Measurements from ENCODE around the gene HLA-DOA. TPM values are rescaled to one million over a fixed set of nuclear protein-coding genes. Genes with fewer than 3 reads are reported as not detected.

HLA-DOA gene
- total and polyA plus RNA-seq, 2 donors (not counting 1 experiment from before 2014, with no cell fraction given): 209 to 338 TPM

GRCh38 chr6:32976334-32977069, 32.9 kb downstream of the HLA-DOA start:
- DNase-seq: no peak
- intact Hi-C loops (cut with micrococcal nuclease): no loop called here
- peaks cover 85% of the 10 kb centered on the region for H4K20me1 ChIP-seq (ENCODE audit: control insufficient read depth, insufficient read depth, low read length, poor library complexity, severe bottlenecking)

More at GRCh38 chr6:32976334-32977069, 32.9 kb downstream of the HLA-DOA start:
- no peak for TF ChIP-seq CTCF (IDR thresholded peaks at IDR 0.05)
- TF ChIP-seq EZH2 (IDR thresholded peaks at IDR 0.05; ENCODE audit: borderline replicate concordance, insufficient read depth, low read depth, low read length, poor library complexity, severe bottlenecking): no peak
- Histone ChIP-seq H3K27ac (ENCODE audit: low read length in 2 of 2) (no peak overlapping the region), H3K4me3 (ENCODE audit: control extremely low read depth in 1 of 5, extremely low read depth in 1 of 5, insufficient read depth in 1 of 5, low read depth in 2 of 5, low read length in 4 of 5) (no peak overlapping the region), H3K36me3 (replicated peaks in 1 of 2; ENCODE audit: control extremely low read depth in 1 of 2, control insufficient read depth in 1 of 2, extremely low read depth in 1 of 2, insufficient read depth in 2 of 2, low read length in 1 of 2) (peaks cover 2 to 83% of the 10 kb centered on the region in 2 experiments), H3K4me1 (ENCODE audit: control insufficient read depth in 2 of 2, insufficient read depth in 2 of 2, low read length in 2 of 2) (peaks cover 29 to 38% of the 10 kb centered on the region in 2 donors), H3K4me2 (replicated peaks; ENCODE audit: low read depth, low read length, poor library complexity, severe bottlenecking) (peak overlapping the region; percentile 88), H3K9ac (ENCODE audit: low read length) (no peak overlapping the region), H3K9me3 (ENCODE audit: control extremely low read depth in 1 of 3, control insufficient read depth in 2 of 3, insufficient read depth in 1 of 3, low read length in 2 of 3) (no peaks in the 10 kb centered on the region), H3K27me3 (replicated peaks in 1 of 4; ENCODE audit: control extremely low read depth in 1 of 4, control insufficient read depth in 3 of 4, insufficient read depth in 4 of 4, low read length in 3 of 4) (no peaks in the 10 kb centered on the region), H2AFZ (ENCODE audit: insufficient read depth, low read depth, low read length, poor library complexity, severe bottlenecking) (no peak overlapping the region), H3K79me2 (ENCODE audit: control insufficient read depth, insufficient read depth, low read length) (peaks cover 85% of the 10 kb centered on the region)
- 100% methylated on average over 1 of the region's 7 CpGs for WGBS (ENCODE audit: insufficient coverage)
- POLR2A ChIA-PET: interaction anchor here (1.1 to 11.8 kb wide), 2 partner anchors 22 to 117 kb away, joined by 5 to 349 read pairs; partner anchors contain the start of gene HLA-DMA
- Mint-ChIP-seq H3K27me3 (no peaks in the 10 kb centered on the region), H3K9me3 (ENCODE audit: insufficient read depth) (no peaks in the 10 kb centered on the region), H3K27ac (peak overlapping the region; percentile 61), H3K4me1 (peaks cover 52% of the 10 kb centered on the region), H3K4me3 (peak overlapping the region; percentile 42)
- no peak for ATAC-seq (ENCODE audit: low read depth)
- CTCF ChIA-PET: interaction anchor here (0.8 to 28.4 kb wide), 5 partner anchors 9 to 151 kb away, joined by 3 to 822 read pairs (median 3); partner anchors contain the start of gene HLA-DMA

All from B cell (primary cell).